ENCODE results near the gene ETV2. TPM values are rescaled to one million over a fixed set of nuclear protein-coding genes. Genes with fewer than 3 reads are reported as not detected.
A peak's percentile ranks its signal among the peaks of the same experiment; 100 is the strongest.
"Not testable (repeated sequence)": the region's sequence is repeated elsewhere in the genome, so short reads cannot be mapped to it uniquely, and the experiment has no call there.

The ETV2 gene
- total RNA-seq, 2 donors from 2014 or later, result 0.29 to 0.88 TPM

DNA sequence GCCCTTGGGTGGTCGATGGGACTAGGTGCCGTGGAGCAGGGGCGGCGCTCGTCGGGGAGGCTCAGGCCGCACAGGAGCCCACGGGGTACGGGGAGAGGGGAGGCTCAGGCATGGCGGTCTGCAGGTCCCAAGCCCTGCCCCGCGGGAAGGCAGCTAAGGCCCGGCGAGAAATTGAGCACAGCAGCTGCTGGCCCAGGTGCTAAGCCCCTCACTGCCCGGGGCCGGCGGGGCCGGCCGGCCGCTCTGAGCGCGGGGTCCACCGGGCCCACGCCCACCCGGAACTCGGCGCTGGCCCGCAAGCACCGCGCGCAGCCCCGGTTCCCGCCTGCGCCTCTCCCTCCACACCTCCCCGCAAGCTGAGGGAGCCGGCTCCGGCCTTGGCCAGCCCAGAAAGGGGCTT, 49.6 kb downstream of the ETV2 start:
- DNase-seq, ATAC-seq: not testable (repeated sequence)
- intact Hi-C loops (cut with DNase I), result loop anchor here in 1 of 2 donors (5.0 kb wide), 1 partner anchor 126 kb away; no protein-coding TSS in a partner anchor

DNA sequence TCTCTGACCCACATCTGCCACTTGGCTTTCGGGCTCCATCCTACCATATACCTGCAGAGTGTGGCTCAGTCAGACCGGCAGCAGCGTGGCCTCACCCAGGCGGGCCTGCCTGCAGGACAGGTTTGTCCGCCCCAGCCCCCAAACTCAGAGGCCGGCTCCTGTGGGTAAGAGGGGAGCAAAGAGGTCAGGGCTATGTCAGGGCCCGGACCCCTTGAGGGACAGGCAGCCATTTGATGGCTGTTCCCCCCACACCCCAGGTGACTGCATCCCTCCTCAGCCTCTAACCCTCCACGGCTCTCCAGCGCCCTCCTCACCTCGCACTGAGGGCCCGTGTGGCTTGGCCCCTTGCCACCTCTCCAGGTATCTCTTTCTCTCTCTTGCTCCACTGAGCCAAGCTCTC, 50.5 kb downstream of the ETV2 start:
- intact Hi-C loops (cut with DNase I), result loop anchor here in 1 of 2 donors (2.0 to 5.0 kb wide), 2 partner anchors 25 to 125 kb away; no protein-coding TSS in a partner anchor
- no peak for DNase-seq

DNA sequence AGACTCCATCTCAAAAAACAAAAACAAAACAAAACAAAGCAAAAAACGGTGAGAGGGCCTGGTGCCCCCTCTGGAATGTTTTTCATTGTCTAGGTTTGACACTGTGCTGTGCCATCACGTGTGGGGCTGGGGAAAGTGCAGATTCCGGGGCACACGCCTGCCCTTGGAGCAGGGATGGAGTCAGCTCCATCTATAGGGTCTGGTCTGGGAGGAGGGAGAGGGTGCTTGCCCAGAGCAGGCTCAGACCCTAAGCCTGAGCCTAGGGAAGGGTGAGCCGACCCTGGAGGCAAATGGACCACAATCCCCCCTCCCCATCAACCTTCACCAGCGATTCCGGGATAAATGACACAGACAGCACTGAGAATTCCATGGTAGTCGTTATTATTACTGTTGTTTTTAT, 51.9 kb downstream of the ETV2 start:
- DNase-seq, result no peak
- peak in 1 of 2 donors; percentile 17 for ATAC-seq
- intact Hi-C loops (cut with DNase I), result loop anchor here in 1 of 2 donors (2.0 to 5.0 kb wide), 2 partner anchors 23 to 124 kb away; no protein-coding TSS in a partner anchor

More for the DNA sequence above, 50.5 kb downstream of the ETV2 start:
- ATAC-seq, result no peak

DNA sequence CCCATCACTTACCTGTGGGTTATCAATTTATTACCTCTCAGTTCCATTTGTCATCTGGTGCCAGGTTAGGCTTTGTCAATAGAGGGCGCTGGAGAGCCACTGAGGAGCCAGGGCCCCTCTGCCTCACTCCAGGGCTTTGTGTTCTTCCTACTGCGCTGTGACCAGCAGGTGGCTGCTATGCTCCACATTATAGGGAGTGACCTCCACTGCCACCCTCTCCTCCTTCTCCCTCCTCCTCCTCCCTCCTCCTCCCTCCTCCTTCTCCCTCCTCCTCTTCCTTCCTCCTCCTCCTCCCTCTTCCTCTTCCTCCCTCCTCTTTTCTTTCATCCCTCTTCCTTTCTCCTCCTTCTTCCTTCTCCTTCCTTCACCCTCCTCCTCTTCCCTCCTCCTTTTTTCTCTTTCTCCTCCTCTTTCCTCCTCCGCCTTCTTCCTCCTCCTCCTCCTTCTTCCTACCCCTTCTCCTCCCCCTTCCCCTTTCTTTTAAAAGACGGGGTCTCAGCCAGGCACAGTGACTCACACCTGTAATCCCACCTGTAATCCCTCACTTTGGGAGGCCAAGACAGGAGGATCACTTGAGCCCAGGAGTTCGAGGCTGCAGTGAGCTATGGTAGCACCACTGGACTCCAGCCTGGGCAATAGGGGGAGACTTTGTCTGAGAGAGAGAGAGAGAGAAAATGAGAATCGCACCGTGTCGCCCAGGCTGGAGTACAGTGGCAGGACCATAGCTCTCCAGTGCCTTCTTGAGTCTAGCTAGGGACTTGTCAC, 52.5 kb downstream of the ETV2 start:
- intact Hi-C loops (cut with DNase I), result loop anchor here in 1 of 2 donors (2.0 to 5.0 kb wide), 3 partner anchors 23 to 239 kb away; no protein-coding TSS in a partner anchor
- ATAC-seq (peak; percentile 98 to 100), DNase-seq (peak; percentile 88)

Other genes with a start within 250 kb of the ETV2 start
- under 1 TPM; 0.44 to 0.47 TPM for gene FFAR2, start 193.5 kb upstream of the ETV2 start, total RNA-seq
- not detected for gene KRTDAP, start 151.3 kb upstream of the ETV2 start, total RNA-seq
- gene DMKN, start 128.1 kb upstream of the ETV2 start, total RNA-seq, result 1 to 10 TPM; 7.5 to 7.6 TPM
- gene SBSN, start 113.4 kb upstream of the ETV2 start, total RNA-seq, result not detected
- not detected for gene GAPDHS, start 108.3 kb upstream of the ETV2 start, total RNA-seq
- gene TMEM147, start 96.1 kb upstream of the ETV2 start, total RNA-seq, result 10 to 100 TPM; 78.1 to 87.5 TPM
- gene ATP4A, start 78.1 kb upstream of the ETV2 start, total RNA-seq, result not detected
- gene PMIS2, start 55.6 kb upstream of the ETV2 start, total RNA-seq, result not detected
- gene HAUS5, start 29.0 kb upstream of the ETV2 start, total RNA-seq, result 1 to 10 TPM; 3.8 to 4.2 TPM
- gene RBM42, start 12.7 kb upstream of the ETV2 start, total RNA-seq, result 10 to 100 TPM; 51.3 to 54.2 TPM
- 1,000 to 10,000 TPM in 1 of 2 donors, 100 to 1,000 TPM in 1; 934 to 1,059 TPM for gene COX6B1, start 6.6 kb downstream of the ETV2 start, total RNA-seq
- not detected for gene UPK1A, start 24.8 kb downstream of the ETV2 start, total RNA-seq
- gene ZBTB32, start 62.8 kb downstream of the ETV2 start, total RNA-seq, result not detected
- gene KMT2B, start 76.3 kb downstream of the ETV2 start, total RNA-seq, result 10 to 100 TPM; 15.4 to 17.1 TPM
- 1 to 10 TPM; 6.5 to 7.0 TPM for gene IGFLR1, start 100.7 kb downstream of the ETV2 start, total RNA-seq
- 10 to 100 TPM; 17.7 to 21.6 TPM for gene U2AF1L4, start 103.7 kb downstream of the ETV2 start, total RNA-seq
- gene PSENEN, start 103.9 kb downstream of the ETV2 start, total RNA-seq, result 10 to 100 TPM; 41.7 to 46.6 TPM
- gene LIN37, start 106.8 kb downstream of the ETV2 start, total RNA-seq, result 1 to 10 TPM; 7.5 to 8.1 TPM
- gene HSPB6, start 115.3 kb downstream of the ETV2 start, total RNA-seq, result 100 to 1,000 TPM; 210 to 251 TPM
- gene PROSER3, start 116.4 kb downstream of the ETV2 start, total RNA-seq, result 1 to 10 TPM; 6.8 to 8.4 TPM
- gene ARHGAP33, start 133.8 kb downstream of the ETV2 start, total RNA-seq, result 1 to 10 TPM; 2.4 to 2.7 TPM
- not detected for gene PRODH2, start 171.1 kb downstream of the ETV2 start, total RNA-seq
- not detected for gene NPHS1, start 210.8 kb downstream of the ETV2 start, total RNA-seq
- under 1 TPM in 1 of 2 donors, not detected in 1; 0.06 TPM for gene KIRREL2, start 215.2 kb downstream of the ETV2 start, total RNA-seq
- gene APLP1, start 226.8 kb downstream of the ETV2 start, total RNA-seq, result 10 to 100 TPM; 11.3 to 17.0 TPM